Stimulated activated CD4-positive, alpha-beta T cell treated with anti-CD3 and anti-CD28 coated beads, Interleukin-15, amount 100 ng/mL, for 24 hours (primary cell): Measurements from ENCODE around the gene PHYHD1.

Source experiments
- DNase-seq: peaks from one replicate; pipeline ENCODE4 v3.0.0-alpha.2; 2020

Gene PHYHD1

DNA sequence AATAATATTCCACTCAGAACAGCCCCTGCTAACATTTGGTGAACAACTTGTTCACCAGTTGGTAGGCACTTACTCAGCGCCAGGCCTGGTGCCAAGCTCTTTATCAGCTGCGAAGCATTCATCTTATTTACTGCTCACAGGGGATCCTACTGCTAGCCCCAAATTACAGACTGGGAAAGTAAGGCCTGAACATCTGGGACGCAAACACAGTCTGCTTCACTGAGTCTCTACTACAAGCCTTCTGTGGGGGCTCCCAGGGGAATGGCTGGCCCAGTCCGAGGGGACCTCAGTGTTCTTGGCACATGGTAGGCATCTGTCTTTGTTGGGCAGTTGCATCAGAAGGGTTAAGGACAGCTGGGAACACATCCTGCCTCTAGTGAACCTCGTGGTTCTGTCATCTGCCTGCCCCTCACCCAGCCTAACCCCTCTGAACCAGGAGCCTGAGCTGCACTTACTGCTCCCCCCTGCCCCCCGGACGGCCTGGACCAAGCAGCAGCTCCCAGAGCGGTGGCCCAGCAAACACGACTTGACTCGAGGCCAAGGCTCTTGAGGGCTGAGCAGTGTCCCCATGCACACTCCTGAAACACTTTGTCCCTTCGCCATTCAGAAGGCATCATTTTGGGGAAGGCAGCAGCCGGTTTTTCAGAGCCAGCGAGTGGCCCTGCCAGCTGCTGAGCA, at the start of gene PHYHD1:
PHYHD1 (plus strand) TSS at position 602 of the 678 bp plus-strand sequence. CDS start 1,342 bp downstream, outside the sequence.
- no peak for DNase-seq

DNA sequence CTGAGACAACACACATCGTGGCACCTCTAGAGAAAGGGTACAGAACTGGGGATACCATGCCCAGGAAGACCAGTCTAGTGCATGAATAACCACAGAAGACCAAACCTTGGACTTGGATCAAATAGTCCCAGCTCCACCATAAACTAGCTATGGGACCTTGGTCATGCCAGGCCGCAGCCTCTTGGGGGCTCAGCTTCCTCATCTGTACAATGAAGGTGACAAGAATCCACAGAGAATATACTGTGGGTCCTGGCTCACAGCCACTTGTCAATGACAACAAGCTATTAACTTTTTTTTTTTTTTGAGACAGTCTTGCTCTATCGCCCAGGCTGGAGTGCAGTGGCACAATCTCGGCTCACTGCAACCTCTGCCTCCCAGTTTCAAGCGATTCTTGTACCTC, 42.9 kb upstream of the PHYHD1 start:
- DNase-seq, result no peak

DNA sequence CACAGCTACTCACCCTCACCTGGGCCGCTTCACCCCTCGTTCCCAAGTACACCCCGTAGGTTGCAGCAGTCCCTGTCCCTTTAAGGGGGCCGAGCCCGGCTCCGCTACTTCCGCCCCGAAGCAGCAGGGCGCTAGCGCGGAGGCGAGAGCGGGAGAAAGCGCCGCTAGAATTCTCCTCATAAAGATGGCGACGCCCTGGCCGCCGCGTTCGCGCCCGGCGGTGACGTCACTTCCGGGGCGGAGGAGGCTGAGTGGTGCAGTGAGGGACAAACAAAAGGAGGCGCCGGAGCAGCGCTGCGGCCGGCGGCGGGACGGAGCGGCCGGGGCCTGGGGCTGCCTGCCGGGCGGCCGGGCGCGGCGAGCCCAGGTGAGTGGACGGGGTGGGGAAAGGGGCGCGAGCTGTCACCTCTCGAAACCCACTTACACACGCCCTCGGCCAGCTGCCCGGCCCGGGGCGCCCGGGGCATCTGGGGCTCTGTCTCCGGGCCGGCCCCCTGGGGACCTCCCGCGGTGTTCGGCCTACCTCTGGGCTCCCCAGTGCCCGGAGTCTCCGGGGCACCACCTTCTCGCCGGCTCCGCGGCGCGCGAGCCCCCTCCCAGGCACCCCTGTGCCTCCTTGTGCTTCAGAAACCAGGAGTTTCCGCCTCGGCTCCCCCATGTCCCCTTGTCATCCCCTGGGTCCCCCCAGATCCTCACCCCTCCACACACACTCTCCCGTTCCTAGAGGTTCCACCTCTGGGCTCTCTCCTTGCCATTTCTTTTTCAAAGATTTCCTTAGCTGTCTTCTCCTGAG, 38.7 kb upstream of the PHYHD1 start, which contains the start of the genes KYAT1 and LRRC8A:
KYAT1 (minus strand) TSS at position 67 of the 793 bp plus-strand sequence. CDS start 36,545 bp downstream, outside the sequence.
LRRC8A (plus strand) TSS at position 250 of the 793 bp plus-strand sequence. CDS start 25,032 bp downstream, outside the sequence.
- DNase-seq, result peak; percentile 99

DNA sequence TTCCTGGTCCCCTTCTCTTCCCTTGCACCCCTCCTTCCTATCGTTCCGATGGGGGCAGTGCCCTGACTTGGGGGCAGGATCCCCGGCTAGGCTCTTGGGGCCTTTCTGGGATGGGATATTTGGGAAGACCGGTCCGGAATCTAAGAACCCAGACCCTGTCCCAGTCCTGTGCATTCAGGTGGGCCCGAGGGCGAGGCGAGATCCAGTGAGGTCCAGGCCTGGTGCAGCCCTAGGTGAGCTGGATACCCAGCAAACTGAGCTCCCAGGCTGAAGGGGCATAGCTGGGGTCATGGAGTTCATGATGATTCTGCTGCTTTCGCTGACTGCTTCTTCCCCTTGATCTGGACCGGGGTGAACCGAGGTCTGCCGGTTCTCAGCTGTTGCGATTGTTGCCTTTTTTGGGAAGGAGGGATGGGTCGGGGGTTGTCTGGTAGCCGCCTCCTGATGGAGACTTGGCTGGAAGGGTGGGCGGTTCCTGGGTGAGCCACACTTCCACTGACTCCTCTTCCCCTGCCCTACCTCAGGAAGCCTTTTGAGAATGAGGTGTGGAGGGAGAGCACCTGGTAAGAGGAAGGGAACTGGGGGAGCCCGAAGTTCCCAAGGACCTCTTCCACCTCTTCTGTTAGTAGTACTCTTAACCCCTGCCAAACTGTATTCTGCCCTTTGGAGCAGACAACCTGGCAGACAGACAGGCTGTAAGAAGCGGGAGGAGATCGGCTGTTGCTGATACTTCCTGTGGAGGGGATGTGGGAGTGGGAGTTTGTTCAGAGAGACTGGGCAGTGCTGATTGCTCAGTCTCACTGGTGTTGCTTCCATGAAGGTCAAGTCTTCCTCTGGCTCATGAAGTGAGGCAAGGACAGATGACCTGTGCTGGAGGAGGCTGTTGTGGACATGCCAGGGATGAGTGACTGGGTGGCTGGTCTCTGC, 37.8 kb upstream of the PHYHD1 start:
- DNase-seq, result peak; percentile 39

DNA sequence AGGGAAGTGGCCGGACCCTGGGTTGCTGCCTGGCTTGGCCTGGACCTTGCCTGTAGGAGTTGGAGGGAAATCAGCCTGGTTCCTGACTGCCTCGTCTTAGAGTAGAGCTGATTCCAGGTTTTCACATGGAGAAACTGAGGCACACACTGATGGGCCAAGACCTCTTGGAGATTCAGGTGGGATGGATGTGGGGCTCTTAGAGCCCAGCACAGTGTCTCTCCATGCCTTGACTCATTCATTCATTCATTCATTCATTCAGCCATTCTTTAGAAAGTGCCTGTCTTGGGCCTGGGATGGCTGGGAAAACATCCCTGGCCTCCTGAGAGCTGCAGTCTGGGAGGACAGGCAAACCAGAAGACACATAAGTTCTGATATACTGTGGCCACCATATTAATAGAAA, 36.6 kb upstream of the PHYHD1 start:
- no peak for DNase-seq

DNA sequence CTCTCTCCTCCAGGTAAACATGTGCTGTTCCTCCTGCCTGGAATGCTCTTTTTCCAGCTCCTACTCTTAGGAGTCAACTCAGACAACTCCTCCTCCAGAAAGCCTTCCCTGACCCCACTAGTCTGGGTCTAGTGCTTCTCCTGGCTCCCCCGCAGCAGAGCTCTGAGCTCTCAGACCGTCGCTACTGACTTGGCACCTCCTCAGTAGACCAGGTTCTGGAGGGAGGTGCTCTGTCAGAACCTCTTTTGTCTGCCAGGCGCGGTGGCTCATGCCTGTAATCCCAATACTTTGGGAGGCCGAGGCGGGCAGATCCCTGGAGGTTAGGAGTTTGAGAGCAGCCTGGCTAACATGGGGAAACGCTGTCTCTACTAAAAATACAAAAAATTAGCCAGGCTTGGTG, 35.4 kb upstream of the PHYHD1 start:
- DNase-seq, result no peak

DNA sequence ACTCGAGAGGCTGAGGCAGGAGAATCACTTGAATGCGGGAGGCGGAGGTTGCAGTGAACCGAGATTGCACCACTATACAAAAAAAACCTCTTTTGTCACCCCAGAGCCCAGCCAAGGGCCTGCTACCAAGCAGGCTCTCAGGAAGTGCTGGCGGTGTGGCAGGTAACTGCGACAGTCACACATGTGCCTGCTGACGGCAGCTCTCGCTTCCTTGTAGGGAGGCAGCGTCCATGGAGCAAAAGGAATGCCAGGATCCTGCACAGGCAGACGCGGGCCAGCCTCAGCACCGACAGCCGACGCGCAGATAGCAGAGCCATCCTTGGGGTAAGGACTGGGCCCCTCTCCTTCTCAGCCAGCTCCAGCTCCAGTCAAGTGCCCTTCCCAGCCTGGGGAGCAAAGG, 35.0 kb upstream of the PHYHD1 start:
- DNase-seq, result no peak

DNA sequence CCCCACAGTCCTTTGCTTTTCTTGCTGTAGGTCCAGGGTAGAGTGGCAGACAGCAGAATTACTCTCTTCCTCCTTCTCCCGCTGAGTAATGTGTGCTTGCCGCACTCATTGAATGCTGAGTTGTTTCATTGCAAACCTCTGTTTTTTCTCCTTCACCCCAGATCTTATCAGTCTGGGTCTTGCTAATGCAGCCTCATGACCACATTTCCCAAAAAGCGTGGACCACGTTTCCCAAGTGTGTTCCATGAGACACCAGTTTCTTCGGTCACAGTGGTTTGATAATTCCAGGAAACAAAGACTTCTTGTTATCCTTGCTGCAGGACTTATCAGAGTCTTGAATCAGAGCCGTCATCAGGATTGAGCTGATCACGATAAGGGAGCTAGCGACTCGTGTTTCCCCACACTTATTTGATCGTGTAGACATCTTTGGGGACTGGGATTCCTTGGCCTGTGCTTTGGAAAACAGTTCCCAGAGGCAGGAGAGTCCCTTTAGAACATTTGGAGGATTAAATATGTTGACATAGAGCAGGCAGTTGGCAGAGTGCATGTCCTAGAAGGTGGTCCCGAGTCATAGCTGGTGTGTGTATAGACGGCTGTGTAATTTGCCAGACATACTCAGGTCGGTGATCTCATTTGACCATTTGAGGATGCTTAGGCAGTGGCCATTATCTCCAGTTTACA, 34.4 kb upstream of the PHYHD1 start:
- no peak for DNase-seq

DNA sequence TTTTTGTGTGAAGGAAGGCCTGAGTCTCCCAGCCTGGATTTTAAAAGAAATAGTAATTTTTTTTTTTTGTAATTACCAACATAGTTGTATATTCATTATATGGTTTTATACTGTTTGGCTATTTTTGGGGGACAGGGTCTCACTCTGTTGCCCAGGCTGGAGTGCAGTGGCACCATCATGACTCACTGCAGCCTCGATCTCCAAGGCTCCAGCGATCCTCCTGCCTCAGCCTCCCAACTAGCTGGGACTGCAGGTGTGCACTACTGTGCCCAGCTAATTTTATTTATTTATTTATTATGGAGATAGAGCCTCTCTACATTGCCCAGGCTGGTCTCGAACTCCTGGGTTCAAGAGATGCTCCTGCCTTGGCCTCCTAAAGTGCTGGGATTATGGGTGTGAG, 33.7 kb upstream of the PHYHD1 start:
- no peak for DNase-seq

DNA sequence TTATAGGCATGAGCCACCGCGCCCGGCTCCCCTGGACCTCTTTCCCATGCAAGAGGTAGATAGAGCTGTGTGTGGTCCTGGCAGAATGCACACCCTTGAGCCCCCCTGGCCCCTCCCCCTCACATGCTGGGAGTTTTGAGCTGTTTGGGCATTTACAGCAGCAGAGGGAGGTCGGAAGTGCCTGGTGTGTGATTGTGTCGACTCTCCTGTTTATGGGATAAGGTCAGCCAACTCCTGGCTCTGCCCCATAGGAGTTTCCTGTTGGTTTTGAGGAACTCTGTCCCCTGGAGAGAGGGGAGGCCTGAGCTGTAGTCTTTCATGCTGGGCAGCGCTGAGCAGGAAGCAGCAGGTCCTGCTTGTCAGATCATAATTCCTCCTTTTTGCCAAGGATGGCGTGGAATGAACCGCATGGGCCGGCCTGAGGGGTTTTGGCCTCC, 32.9 kb upstream of the PHYHD1 start:
- DNase-seq, result no peak

DNA sequence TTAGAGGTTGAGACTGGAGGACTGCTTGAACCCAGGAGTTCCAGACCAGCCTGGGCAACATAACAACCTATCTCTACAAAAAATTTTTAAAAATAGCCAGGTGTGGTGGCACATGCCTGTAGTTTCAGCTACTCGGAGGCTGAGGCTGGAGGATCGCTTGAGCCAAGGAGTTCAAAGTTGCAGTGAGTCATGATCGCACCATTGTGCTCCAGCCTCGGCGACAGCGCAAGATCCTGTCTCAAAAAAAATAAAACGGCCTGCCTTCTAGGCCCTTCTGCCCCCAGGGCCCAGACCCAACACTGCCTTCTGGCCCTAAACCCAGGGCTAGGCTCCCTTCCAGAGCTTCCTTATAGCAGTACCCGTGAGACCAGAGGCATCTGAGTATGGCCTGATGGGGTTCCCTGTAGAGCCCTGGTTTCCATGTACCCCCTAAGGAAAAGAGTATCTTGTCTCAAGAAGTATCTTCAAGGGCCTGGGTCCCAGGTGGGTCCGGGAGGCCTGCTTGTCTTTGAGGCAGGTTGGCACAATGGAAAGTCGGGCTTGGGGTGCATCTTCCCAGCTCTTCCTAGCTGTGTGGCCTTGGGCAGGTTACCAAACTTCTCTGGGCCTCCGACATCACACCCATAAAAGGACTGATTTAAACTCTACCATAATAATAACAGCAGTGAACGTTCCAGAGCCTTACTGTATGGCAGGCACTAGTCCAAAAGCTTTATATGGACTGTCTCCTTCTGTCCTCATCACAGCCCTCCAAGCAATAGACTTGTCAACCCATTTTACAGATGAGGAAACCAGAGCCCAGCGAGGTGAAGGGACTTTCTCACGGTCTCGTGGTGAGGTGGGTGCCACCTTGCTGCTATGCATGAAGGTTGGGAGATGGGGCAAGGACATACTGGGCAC, 29.2 kb upstream of the PHYHD1 start:
- no peak for DNase-seq

DNA sequence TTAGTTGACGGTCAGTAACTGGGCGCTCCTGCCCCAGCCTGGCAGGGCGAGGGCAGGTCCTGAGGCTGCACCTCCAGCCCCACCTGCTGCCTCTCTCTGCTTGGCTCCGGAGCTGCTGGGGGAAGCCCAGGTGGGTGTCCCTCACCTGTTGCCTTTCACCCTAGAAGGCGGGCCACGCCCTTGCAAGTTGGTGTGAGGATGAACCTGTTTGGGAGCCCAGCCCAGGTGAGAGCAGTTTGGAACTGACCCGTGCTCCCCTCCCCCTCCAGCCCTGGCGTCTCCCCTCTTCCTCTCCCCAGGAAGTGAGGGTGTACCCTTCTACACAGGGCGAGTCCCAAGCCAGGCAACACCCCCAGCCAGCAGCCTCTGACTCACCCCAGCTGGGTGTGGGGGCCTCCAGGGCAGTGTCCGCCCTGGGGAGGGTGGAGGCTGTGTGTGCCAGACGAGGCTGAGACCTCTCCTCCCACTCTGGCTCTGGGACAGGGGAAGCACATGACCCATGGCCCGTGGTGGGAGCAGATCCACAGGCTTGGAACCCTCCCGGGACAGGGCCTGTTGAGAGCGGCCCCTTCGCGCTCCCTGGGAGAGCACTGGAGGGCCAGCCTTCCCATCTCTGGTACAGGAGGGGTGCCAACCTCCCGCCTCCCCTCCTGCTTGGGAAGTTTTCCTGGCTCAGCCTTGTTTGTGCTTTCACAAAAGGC, 28.4 kb upstream of the PHYHD1 start:
- DNase-seq, result peak; percentile 25

DNA sequence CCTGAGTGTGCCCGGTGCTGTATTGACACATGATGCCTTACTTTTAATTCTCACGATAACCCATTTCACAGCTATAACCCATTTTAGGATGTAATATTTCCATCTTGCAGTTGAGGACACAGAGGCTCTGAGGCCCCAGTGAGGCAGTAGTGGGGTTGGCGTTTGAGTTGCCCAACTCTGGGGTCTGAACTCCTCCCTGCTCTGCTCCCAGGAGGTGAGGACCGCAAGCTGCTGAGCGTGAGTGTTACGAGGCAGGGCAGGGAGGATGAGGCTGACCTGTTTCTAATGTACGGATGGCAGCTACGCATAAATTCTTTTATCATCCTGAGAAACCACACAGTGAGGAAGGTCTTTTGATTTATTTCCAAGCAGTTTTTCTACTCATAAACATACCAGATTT, 27.4 kb upstream of the PHYHD1 start:
- no peak for DNase-seq

DNA sequence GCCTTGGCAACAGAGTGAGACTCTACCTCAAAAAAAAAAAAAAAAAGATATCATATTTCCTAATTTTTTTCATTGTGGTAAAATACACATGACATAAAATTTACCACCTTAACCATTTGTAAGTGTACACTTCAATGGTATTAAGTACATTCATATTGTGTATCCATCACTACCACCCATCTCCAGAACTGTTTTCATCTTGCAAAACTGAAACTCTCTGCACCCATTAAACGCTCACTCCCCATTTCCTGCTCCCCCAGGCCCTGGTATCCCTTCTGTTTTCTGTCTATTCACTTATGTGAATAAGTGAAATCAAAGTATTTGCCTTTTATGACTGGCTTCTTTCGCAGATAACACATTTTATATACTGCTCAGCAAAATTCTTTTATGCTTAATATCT, 26.0 kb upstream of the PHYHD1 start:
- DNase-seq, result no peak

DNA sequence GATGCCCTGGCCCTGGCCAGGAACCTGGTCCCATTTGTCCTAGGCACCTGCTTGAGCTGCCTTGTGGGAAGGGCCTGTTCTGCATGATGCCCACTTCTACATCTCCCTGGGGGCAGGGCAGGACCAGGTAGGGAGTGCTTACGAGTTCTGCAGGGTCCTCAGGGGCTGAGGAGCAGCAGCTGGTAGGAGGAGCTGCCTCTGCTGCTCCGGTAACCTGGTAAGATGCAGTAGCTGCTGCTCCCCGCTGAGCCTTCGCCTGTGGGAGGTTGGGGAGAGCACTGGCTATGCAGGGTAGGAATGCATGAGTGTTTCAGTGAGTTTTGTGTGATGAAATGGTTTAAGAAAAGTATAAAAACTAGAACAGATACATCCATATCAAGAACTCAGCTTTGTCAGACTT, 25.2 kb upstream of the PHYHD1 start:
- no peak for DNase-seq

DNA sequence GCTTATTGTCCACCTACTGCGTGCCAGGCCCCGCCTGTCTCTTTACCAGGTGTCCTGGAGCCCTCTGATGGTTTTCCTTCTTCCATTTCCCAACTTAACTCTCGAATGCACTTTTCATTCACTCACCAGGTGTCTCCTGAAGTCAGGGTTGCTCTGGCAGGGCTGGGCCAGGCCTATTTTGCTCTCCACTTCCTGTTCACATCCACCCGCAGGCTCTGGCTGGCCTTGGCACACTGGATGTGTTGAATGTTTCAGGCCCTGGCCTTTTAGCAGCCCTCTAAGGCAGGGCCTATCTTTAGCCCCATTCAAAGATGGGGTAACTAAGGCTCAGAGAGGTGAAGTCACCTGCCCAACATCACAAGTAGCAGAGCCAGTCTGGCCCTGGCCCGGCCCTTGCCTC, 22.4 kb upstream of the PHYHD1 start:
- DNase-seq, result no peak

DNA sequence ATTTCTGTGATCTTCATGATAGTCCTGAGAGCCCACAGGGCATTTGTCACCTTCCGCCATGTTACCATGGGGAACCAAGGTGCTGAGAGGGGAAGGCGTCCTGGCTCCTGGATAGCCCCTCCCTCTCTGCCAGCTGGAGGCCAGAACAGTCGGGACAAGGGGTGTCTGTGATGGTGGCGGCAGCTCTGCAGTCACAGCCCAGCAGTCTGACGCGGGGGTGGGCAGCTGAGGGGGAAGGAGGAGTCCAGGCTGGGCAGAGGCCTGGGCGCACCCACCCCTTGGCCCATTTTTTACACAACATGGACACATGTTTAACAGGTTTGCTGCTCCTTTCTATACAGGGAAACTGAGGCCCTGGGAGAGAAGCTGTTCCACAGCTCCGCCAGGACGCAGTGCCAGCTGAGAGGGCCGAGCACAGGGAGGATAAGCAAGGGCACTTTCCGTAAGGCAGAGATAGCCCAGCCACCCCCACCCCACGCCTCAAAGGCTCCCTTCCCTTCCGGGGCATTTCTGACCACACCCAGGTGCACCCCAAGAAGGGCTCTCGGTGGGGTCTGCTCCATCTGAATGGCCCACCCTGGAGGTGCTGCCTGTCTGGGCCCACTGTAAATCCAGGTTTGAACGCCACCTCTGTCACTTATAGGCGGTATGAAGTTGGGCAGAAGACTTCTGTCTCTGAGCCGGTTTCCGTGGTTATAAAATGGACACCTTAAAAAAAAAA, 21.8 kb upstream of the PHYHD1 start:
- DNase-seq, result no peak

DNA sequence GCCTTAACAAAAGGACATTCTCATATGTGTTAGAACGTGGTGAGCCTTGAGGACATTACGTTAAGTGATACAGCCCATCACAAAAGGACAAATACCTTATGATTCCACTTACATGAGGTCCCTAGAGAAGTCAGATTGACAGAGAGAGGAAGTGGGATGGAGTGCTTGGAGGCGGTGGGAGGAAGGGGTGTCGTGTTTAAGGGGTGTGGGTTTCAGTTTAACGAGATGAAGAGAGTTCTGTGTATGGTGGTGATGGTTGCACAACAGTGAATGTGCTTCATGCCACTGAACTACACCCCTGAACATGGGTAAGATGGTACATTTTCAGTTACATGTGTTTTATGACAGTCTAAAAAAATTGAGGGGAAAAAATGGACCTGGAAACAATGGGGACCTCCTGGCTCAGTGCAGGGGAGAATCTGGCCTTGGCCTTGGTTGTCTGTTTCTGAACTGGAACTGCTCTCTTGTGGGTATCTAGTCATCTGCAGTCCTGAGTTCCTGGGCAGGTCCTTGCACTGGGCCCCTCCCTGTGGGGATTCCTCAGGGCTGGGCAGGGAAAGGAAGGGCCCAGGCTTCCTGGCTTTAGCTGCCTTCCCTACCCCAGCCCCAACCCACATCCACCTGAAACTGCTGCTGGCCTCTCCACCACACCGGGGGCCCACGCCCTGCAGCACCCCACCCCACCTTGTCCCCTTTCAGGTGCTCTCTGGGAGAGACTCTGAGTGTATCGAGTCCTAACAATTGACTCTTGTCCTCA, 21.0 kb upstream of the PHYHD1 start:
- peak; percentile 37 for DNase-seq

DNA sequence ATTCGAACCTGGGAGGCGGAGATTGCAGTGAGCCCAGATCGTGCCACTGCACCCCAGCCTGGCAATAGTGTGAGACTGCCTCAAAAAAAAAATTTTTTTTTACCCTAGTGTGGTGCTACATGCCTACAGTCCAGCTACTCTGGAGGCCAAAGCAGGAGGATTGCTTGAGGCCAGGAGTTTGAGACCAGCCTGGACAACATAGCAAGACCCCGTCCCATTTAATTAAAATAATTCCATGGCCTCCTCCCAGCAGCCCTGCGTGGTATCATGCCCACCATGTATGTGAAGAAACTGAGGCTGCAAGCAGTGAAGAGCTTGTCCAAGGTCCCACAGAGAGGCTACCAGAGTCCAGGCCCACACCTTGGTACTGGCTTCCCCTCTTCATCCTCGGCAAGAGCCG, 19.4 kb upstream of the PHYHD1 start:
- no peak for DNase-seq
